CD4-positive, alpha-beta T cell treated with Interferon gamma for 1 hour (primary cell): ENCODE measurements around the gene PPP6R1.
A peak's percentile ranks its signal among the peaks of the same experiment; 100 is the strongest.

Experiments
- DNase-seq: peaks from one replicate; pipeline ENCODE4 v3.0.0-alpha.2; 2020

The PPP6R1 gene

GRCh38 chr19:55258828-55259539, at the start of gene PPP6R1:
Gene PPP6R1 (minus strand): TSS chr19:55259017. CDS start chr19:55247103, 11,914 bp downstream.
- DNase-seq: peak; percentile 94

- DNase-seq: no peak
Observed at GRCh38 chr19:55308281-55308680, 49.5 kb upstream of the PPP6R1 start.

GRCh38 chr19:55306712-55307111, 47.9 kb upstream of the PPP6R1 start:
- DNase-seq: no peak

- no peak for DNase-seq
Observed at GRCh38 chr19:55305983-55306562, 47.3 kb upstream of the PPP6R1 start.

- peak; percentile 40 for DNase-seq
Observed at GRCh38 chr19:55305491-55305890, 46.7 kb upstream of the PPP6R1 start.

GRCh38 chr19:55304980-55305379, 46.2 kb upstream of the PPP6R1 start:
- no peak for DNase-seq

- peak; percentile 12 for DNase-seq
Observed at GRCh38 chr19:55304279-55304978, 45.6 kb upstream of the PPP6R1 start.

GRCh38 chr19:55303477-55303876, 44.7 kb upstream of the PPP6R1 start:
- DNase-seq: no peak

GRCh38 chr19:55302318-55302703, 43.5 kb upstream of the PPP6R1 start:
- no peak for DNase-seq

- DNase-seq: peak; percentile 90
Observed at GRCh38 chr19:55301459-55302317, 42.9 kb upstream of the PPP6R1 start.

- no peak for DNase-seq
Observed at GRCh38 chr19:55300886-55301458, 42.2 kb upstream of the PPP6R1 start.

- no peak for DNase-seq
Observed at GRCh38 chr19:55299991-55300390, 41.2 kb upstream of the PPP6R1 start.

GRCh38 chr19:55297267-55297666, 38.5 kb upstream of the PPP6R1 start:
- no peak for DNase-seq

GRCh38 chr19:55289117-55289796, 30.4 kb upstream of the PPP6R1 start:
- DNase-seq: no peak

GRCh38 chr19:55287361-55288079, 28.7 kb upstream of the PPP6R1 start:
- DNase-seq: no peak

- no peak for DNase-seq
Observed at GRCh38 chr19:55285229-55285890, 26.5 kb upstream of the PPP6R1 start.

GRCh38 chr19:55284405-55285058, 25.7 kb upstream of the PPP6R1 start:
- DNase-seq: no peak

GRCh38 chr19:55283548-55284377, 24.9 kb upstream of the PPP6R1 start, which contains the start of gene BRSK1:
Gene BRSK1 (plus strand): TSS chr19:55283997. CDS start chr19:55284443, 446 bp downstream.
- peak; percentile 69 for DNase-seq
